ENCODE measurements around the gene RIN1. TPM values are rescaled to one million over a fixed set of nuclear protein-coding genes. Genes with fewer than 3 reads are reported as not detected.

RIN1 gene
- total and polyA plus RNA-seq, 2 donors (not counting 1 experiment from before 2014, with no cell fraction given): 0.72 to 1.7 TPM

DNA sequence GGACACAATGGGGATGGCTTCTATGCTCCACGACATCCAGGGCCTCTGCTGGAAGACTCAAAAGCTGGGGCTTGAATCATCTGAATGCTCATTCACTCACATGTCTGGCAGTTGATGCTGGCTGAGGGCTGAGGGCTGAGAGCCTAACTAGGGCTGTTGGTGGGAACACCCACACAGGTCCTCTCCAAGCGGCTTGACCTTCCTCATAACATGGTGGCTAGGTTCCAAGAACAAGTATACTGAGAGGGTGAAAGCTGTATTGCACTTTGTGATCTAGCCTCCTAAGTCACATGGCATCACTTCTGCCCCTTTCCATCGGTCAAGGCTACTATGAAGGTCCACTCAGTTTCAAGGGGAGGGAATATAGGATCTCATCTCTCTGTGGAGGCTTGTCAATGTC, 37.0 kb downstream of the RIN1 start:
- H3K27me3 ChIP-seq (replicated peaks in 1 of 4; ENCODE audit: control extremely low read depth in 1 of 4, control insufficient read depth in 3 of 4, insufficient read depth in 4 of 4, low read length in 3 of 4): no peaks in the 10 kb centered on the region
- no peak overlapping the region for H3K27ac ChIP-seq (ENCODE audit: low read length in 2 of 2)
- H3K4me2 ChIP-seq (replicated peaks; ENCODE audit: low read depth, low read length, poor library complexity, severe bottlenecking): no peak overlapping the region
- POLR2A ChIA-PET: no interaction called here
- Mint-ChIP-seq H3K4me1 (no peaks in the 10 kb centered on the region), H3K27me3 (peaks cover 10% of the 10 kb centered on the region), H3K27ac (no peak overlapping the region), H3K9me3 (ENCODE audit: insufficient read depth) (no peaks in the 10 kb centered on the region), H3K4me3 (no peak overlapping the region)
- CTCF ChIA-PET: no interaction called here
- 100% methylated on average over 1 of the region's 3 CpGs for WGBS (ENCODE audit: insufficient coverage)
- H3K79me2 ChIP-seq (ENCODE audit: control insufficient read depth, insufficient read depth, low read length): no peaks in the 10 kb centered on the region
- no peaks in the 10 kb centered on the region for H3K36me3 ChIP-seq (replicated peaks in 1 of 2; ENCODE audit: control extremely low read depth in 1 of 2, control insufficient read depth in 1 of 2, extremely low read depth in 1 of 2, insufficient read depth in 2 of 2, low read length in 1 of 2)
- intact Hi-C loops (cut with micrococcal nuclease): no loop called here
- no peak overlapping the region for H3K4me3 ChIP-seq (ENCODE audit: control extremely low read depth in 1 of 5, extremely low read depth in 1 of 5, insufficient read depth in 1 of 5, low read depth in 2 of 5, low read length in 4 of 5)
- ATAC-seq (ENCODE audit: low read depth) (no peak), DNase-seq (no peak)
- no peak overlapping the region for H3K9ac ChIP-seq (ENCODE audit: low read length)
- H3K4me1 ChIP-seq (ENCODE audit: control insufficient read depth in 2 of 2, insufficient read depth in 2 of 2, low read length in 2 of 2): no peaks in the 10 kb centered on the region
- TF ChIP-seq EZH2 (IDR thresholded peaks at IDR 0.05; ENCODE audit: borderline replicate concordance, insufficient read depth, low read depth, low read length, poor library complexity, severe bottlenecking): no peak
- TF ChIP-seq, protein P1, sequence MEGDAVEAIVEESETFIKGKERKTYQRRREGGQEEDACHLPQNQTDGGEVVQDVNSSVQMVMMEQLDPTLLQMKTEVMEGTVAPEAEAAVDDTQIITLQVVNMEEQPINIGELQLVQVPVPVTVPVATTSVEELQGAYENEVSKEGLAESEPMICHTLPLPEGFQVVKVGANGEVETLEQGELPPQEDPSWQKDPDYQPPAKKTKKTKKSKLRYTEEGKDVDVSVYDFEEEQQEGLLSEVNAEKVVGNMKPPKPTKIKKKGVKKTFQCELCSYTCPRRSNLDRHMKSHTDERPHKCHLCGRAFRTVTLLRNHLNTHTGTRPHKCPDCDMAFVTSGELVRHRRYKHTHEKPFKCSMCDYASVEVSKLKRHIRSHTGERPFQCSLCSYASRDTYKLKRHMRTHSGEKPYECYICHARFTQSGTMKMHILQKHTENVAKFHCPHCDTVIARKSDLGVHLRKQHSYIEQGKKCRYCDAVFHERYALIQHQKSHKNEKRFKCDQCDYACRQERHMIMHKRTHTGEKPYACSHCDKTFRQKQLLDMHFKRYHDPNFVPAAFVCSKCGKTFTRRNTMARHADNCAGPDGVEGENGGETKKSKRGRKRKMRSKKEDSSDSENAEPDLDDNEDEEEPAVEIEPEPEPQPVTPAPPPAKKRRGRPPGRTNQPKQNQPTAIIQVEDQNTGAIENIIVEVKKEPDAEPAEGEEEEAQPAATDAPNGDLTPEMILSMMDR (IDR thresholded peaks at IDR 0.05): no peak
- H3K9me3 ChIP-seq (ENCODE audit: control extremely low read depth in 1 of 3, control insufficient read depth in 2 of 3, insufficient read depth in 1 of 3, low read length in 2 of 3): no peaks in the 10 kb centered on the region
- H4K20me1 ChIP-seq (ENCODE audit: control insufficient read depth, insufficient read depth, low read length, poor library complexity, severe bottlenecking): no peaks in the 10 kb centered on the region
- H2AFZ ChIP-seq (ENCODE audit: insufficient read depth, low read depth, low read length, poor library complexity, severe bottlenecking): no peak overlapping the region

DNA sequence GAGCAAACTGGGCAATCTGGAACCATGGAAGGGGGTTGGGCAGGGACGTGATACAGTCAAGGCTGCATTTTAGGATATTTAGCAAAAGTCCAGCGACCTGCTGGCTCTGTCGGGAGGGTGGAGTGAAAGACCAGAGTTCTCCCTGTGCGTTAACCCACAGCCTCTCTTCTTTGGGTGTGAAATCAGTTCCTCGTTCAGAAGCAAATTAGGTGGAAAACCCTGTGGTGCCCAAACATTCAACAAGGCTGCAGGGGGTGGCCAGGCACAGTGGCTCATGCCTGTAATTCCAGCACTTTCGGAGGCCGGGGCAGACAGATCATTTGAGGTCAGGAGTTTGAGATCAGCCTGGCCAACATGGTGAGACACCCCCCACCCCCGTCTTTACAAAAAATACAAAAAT, 38.6 kb downstream of the RIN1 start:
- peaks cover 19% of the 10 kb centered on the region for H3K27me3 Mint-ChIP-seq
- 81% methylated on average over 7 of the region's 8 CpGs for WGBS (ENCODE audit: insufficient coverage)
- no peaks in the 10 kb centered on the region for H4K20me1 ChIP-seq (ENCODE audit: control insufficient read depth, insufficient read depth, low read length, poor library complexity, severe bottlenecking)
- H3K4me2 ChIP-seq (replicated peaks; ENCODE audit: low read depth, low read length, poor library complexity, severe bottlenecking): no peak overlapping the region
- no peak overlapping the region for H2AFZ ChIP-seq (ENCODE audit: insufficient read depth, low read depth, low read length, poor library complexity, severe bottlenecking)
- ChIA-PET POLR2A (no interaction called here), CTCF (interaction anchor here (1.1 kb wide), 1 partner anchor 14 kb away, joined by 8 read pairs; no protein-coding TSS in a partner anchor)
- H3K4me3 Mint-ChIP-seq: no peak overlapping the region
- TF ChIP-seq, protein P1 (IDR thresholded peaks at IDR 0.05): no peak
- TF ChIP-seq EZH2 (IDR thresholded peaks at IDR 0.05; ENCODE audit: borderline replicate concordance, insufficient read depth, low read depth, low read length, poor library complexity, severe bottlenecking): no peak
- H3K9me3 ChIP-seq (ENCODE audit: control extremely low read depth in 1 of 3, control insufficient read depth in 2 of 3, insufficient read depth in 1 of 3, low read length in 2 of 3): peaks cover 0 to under 1% (median 0%) of the 10 kb centered on the region in 3 donors
- H3K27ac ChIP-seq (ENCODE audit: low read length in 2 of 2): no peak overlapping the region
- H3K4me1 Mint-ChIP-seq: peaks cover 4% of the 10 kb centered on the region
- no peak for DNase-seq
- no peak overlapping the region for H3K27ac Mint-ChIP-seq
- H3K79me2 ChIP-seq (ENCODE audit: control insufficient read depth, insufficient read depth, low read length): no peaks in the 10 kb centered on the region
- no peak overlapping the region for H3K4me3 ChIP-seq (ENCODE audit: control extremely low read depth in 1 of 5, extremely low read depth in 1 of 5, insufficient read depth in 1 of 5, low read depth in 2 of 5, low read length in 4 of 5)
- H3K27me3 ChIP-seq (replicated peaks in 1 of 4; ENCODE audit: control extremely low read depth in 1 of 4, control insufficient read depth in 3 of 4, insufficient read depth in 4 of 4, low read length in 3 of 4): peaks cover 0 to 13% (median 6%) of the 10 kb centered on the region in 4 experiments
- H3K36me3 ChIP-seq (replicated peaks in 1 of 2; ENCODE audit: control extremely low read depth in 1 of 2, control insufficient read depth in 1 of 2, extremely low read depth in 1 of 2, insufficient read depth in 2 of 2, low read length in 1 of 2): no peaks in the 10 kb centered on the region
- ATAC-seq (ENCODE audit: low read depth): no peak
- intact Hi-C loops (cut with micrococcal nuclease): no loop called here
- H3K9me3 Mint-ChIP-seq (ENCODE audit: insufficient read depth): no peaks in the 10 kb centered on the region
- peaks cover 2 to 3% of the 10 kb centered on the region in 2 donors for H3K4me1 ChIP-seq (ENCODE audit: control insufficient read depth in 2 of 2, insufficient read depth in 2 of 2, low read length in 2 of 2)
- no peak overlapping the region for H3K9ac ChIP-seq (ENCODE audit: low read length)
